ENCODE results near the gene CLK3. TPM values are rescaled to one million over a fixed set of nuclear protein-coding genes. Genes with fewer than 3 reads are reported as not detected.

The CLK3 gene
- polyA plus RNA-seq, 4 donors: 47.8 to 84.5 (median 67.0) TPM

DNA sequence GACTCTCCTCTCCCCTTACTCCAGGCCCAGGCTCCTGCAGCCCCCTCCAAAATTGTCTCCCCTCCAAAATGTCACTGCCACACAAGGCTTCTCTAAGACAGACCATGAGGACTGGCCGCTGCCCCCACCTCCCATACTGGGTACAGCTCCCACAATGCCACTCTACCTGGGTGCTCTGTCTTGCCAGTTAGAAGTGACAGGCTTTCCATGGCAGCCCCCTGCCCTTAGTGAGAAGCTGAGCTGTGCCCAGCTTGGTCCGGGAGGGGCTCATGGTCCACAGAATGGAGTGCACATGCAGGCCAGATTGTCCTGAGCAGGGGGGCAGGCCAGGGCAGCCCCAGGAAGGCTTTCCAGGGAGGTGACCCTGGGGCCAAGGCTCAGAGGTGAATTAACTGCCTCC is 3.0 kb upstream of the CLK3 start:
- no peaks in the 10 kb centered on the region for H3K27me3 ChIP-seq (ENCODE audit: control insufficient read depth in 3 of 3, insufficient read depth in 3 of 3, low read length in 3 of 3)
- H3K4me1 ChIP-seq (ENCODE audit: control insufficient read depth in 3 of 3, insufficient read depth in 2 of 3, low read depth in 1 of 3, low read length in 2 of 3): peaks cover 0 to 33% (median 6%) of the 10 kb centered on the region in 3 donors
- no peak for FAIRE-seq
- DNase-seq: no peak
- no peak overlapping the region for H3K4me3 ChIP-seq (ENCODE audit: low read depth in 1 of 3, low read length in 3 of 3)
- no peaks in the 10 kb centered on the region for H3K9me3 ChIP-seq (ENCODE audit: control insufficient read depth in 2 of 2, insufficient read depth in 1 of 2, low read depth in 1 of 2, low read length in 1 of 2)
- no peak overlapping the region for H3K27ac ChIP-seq (ENCODE audit: low read depth in 1 of 3, low read length in 2 of 3)
- 78 to 84% (median 79%) methylated on average over 2 of the region's 2 CpGs for WGBS, 3 donors
- H3K36me3 ChIP-seq (ENCODE audit: control insufficient read depth in 3 of 3, insufficient read depth in 2 of 3, low read depth in 1 of 3, low read length in 3 of 3): peaks cover 0 to 13% (median 0%) of the 10 kb centered on the region in 3 donors

DNA sequence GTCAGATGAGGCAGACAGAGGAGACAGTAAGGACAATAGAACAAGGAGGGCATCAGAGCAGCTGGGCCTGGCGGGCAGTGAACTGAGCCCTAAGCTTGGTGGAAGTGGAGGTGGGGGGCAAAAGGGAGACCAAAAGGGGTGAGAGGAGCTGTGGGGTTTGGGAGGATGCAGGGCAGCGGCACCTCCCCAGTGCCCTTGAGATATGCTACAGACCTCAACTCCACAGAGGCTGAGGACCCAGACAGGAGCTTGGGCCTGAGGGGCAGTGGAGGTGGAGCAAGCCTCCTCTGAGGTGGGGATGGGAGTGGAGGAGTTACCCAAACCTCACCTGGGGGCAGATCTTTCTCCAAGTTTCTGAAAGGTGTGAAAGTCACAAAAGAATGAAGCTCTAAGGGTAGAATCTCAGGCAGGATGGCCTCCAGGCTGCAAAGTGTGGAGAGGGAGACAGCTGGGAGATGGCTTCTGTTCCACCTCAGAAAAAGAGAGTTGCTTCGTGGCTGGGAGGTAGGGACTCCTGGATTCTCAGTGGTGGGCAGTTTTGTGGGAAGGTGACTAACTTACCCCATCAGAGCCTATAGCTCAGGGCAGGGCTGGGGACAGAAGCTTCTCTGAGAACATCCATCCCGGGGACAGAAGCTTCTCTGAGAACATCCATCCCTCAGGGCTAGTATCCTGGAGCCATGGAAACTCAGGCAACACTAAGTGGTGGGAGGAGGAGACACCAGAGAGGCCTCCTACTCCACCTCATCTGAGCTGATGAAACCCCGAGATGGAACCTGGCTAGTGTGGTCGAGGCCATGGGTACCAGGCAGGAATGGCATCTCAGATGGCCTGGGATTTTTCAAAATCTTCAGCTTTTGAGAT is 2.3 kb upstream of the CLK3 start:
- 49 to 62% (median 53%) methylated on average over 6 of the region's 6 CpGs for WGBS, 3 donors
- no peak overlapping the region for H3K27ac ChIP-seq (ENCODE audit: low read depth in 1 of 3, low read length in 2 of 3)
- H3K4me3 ChIP-seq (ENCODE audit: low read depth in 1 of 3, low read length in 3 of 3): no peak overlapping the region
- no peaks in the 10 kb centered on the region for H3K9me3 ChIP-seq (ENCODE audit: control insufficient read depth in 2 of 2, insufficient read depth in 1 of 2, low read depth in 1 of 2, low read length in 1 of 2)
- H3K4me1 ChIP-seq (ENCODE audit: control insufficient read depth in 3 of 3, insufficient read depth in 2 of 3, low read depth in 1 of 3, low read length in 2 of 3): peaks cover 0 to 40% (median 11%) of the 10 kb centered on the region in 3 donors
- DNase-seq (no peak), FAIRE-seq (no peak)
- no peaks in the 10 kb centered on the region for H3K27me3 ChIP-seq (ENCODE audit: control insufficient read depth in 3 of 3, insufficient read depth in 3 of 3, low read length in 3 of 3)
- H3K36me3 ChIP-seq (ENCODE audit: control insufficient read depth in 3 of 3, insufficient read depth in 2 of 3, low read depth in 1 of 3, low read length in 3 of 3): peaks cover 0 to 18% (median 0%) of the 10 kb centered on the region in 3 donors

DNA sequence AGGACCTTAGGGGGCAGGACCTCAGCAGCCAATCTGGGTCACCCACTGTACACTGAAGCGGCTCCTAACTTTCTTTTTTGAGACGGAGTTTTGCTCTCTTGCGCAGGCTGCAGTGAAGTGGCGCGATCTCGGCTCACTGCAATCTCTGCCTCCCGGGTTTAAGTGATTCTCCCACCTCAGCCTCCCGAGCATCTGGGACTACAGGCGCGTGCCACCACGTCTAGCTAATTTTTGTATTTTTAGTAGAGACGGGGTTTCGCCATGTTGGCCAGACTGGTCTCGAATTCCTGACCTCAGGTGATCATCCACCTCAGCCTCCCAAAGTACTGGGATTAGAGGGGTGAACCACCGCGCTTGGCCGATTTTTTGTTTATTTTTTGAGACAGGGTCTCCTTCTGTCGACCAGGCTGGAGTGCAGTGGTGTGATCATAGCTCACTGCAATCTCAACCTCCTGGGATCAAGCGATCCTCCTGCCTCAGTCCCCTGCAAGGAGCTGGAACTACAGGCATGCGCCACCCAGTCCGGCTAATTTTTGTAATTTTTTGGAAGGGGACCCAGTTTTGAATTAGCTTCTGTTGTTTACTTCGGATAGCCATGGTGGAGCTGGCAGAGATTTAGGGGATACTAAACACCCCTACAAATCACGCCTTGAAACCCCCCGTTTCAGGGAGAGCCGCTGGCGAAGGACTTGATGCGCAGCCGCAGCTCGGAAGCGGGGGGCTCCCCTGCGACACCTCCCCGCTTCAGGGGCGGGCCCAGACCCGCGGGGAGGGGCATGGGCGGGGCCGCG is 1.5 kb upstream of the CLK3 start:
- H3K36me3 ChIP-seq (ENCODE audit: control insufficient read depth in 3 of 3, insufficient read depth in 2 of 3, low read depth in 1 of 3, low read length in 3 of 3): peaks cover 0 to 22% (median under 1%) of the 10 kb centered on the region in 3 donors
- H3K27me3 ChIP-seq (ENCODE audit: control insufficient read depth in 3 of 3, insufficient read depth in 3 of 3, low read length in 3 of 3): no peaks in the 10 kb centered on the region
- H3K4me3 ChIP-seq (ENCODE audit: low read depth in 1 of 3, low read length in 3 of 3): peak overlapping the region in 2 of 3 donors; percentile 92 to 100
- FAIRE-seq (no peak), DNase-seq (no peak)
- peak overlapping the region in 2 of 3 donors; percentile 32 to 98 for H3K27ac ChIP-seq (ENCODE audit: low read depth in 1 of 3, low read length in 2 of 3)
- H3K9me3 ChIP-seq (ENCODE audit: control insufficient read depth in 2 of 2, insufficient read depth in 1 of 2, low read depth in 1 of 2, low read length in 1 of 2): no peaks in the 10 kb centered on the region
- WGBS, 3 donors: 24 to 35% (median 28%) methylated on average over 37 to 38 of the region's 38 CpGs
- peaks cover 0 to 40% (median 11%) of the 10 kb centered on the region in 3 donors for H3K4me1 ChIP-seq (ENCODE audit: control insufficient read depth in 3 of 3, insufficient read depth in 2 of 3, low read depth in 1 of 3, low read length in 2 of 3)

DNA sequence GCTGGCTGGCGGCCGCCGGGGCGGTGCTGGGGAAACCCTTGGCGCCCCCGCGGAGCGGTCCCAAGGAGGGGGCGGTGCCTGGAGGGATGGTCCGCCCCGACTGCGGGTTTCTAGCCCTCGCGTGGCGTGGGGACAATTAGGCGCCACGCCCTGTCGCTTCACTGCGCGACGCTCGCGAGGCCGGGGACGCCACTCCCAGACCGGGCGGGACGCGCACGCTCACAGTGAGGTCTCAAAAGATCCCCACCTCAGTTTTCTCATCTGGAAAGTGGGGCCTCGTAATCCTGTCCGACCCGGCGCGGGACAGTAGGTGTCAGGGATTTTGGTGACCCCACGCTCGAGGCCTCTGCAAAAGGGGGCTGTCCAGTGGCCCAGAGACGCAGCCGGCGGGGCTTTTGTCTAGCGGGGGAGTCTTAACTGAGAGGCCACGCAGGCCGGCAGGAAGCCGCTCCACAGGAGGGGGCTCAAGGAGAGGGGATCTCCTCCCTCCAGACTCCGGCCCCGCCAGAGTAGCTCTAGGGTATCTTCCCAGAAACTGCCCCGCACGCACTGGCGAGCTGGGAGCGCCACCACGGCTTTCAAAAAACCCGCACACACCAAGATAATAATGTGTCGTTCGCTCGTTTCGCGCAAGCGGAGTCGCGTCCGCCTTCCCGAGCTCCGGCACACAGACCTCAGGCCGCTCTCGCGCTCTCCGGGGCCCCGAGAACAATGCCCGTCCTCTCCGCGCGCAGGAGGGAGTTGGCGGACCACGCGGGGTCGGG is 710 bp upstream of the CLK3 start:
- peak overlapping the region; percentile 56 to 100 (median 92) for H3K4me3 ChIP-seq (ENCODE audit: low read depth in 1 of 3, low read length in 3 of 3)
- WGBS, 3 donors: 0% methylated on average over 72 to 76 of the region's 76 CpGs
- DNase-seq (peak; percentile 76 to 89), FAIRE-seq (no peak)
- H3K27me3 ChIP-seq (ENCODE audit: control insufficient read depth in 3 of 3, insufficient read depth in 3 of 3, low read length in 3 of 3): no peaks in the 10 kb centered on the region
- H3K27ac ChIP-seq (ENCODE audit: low read depth in 1 of 3, low read length in 2 of 3): peak overlapping the region; percentile 86 to 98 (median 96)
- H3K4me1 ChIP-seq (ENCODE audit: control insufficient read depth in 3 of 3, insufficient read depth in 2 of 3, low read depth in 1 of 3, low read length in 2 of 3): peaks cover 0 to 36% (median 11%) of the 10 kb centered on the region in 3 donors
- no peaks in the 10 kb centered on the region for H3K9me3 ChIP-seq (ENCODE audit: control insufficient read depth in 2 of 2, insufficient read depth in 1 of 2, low read depth in 1 of 2, low read length in 1 of 2)
- peaks cover under 1 to 25% (median 2%) of the 10 kb centered on the region in 3 donors for H3K36me3 ChIP-seq (ENCODE audit: control insufficient read depth in 3 of 3, insufficient read depth in 2 of 3, low read depth in 1 of 3, low read length in 3 of 3)

DNA sequence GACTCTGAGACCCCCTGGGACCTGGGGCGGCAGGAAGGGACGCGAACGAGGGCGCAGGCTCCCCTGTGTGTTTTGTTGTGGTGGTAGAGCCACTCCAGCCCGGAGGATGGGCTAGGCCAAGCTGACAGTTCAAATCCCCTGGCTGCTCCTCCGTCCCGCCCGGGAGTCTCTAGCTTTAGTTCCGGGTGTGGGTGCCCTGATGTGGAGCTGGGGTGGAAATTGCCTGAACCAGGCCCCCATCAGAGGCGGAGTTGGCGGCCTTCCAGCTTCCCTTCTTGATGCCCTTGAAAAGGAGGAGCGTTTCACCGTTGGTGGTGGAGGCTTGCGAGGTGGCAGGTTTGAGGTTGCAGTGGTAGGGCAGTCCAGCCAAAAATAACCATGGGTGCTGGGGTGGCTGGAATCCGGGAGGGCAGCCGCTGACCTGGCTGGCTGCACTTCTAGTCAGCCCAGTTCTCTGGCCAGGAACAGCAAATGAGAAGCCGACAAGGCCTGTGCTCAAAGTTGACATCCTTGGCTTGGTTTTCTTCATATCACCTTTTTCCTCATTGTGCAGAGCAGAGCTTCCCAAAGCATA is 817 bp downstream of the CLK3 start:
- WGBS, 3 donors: 0 to 2% (median 1%) methylated on average over 18 of the region's 18 CpGs
- Histone ChIP-seq H3K4me3 (ENCODE audit: low read depth in 1 of 3, low read length in 3 of 3) (peak overlapping the region; percentile 92 to 100 (median 93)), H3K9me3 (ENCODE audit: control insufficient read depth in 2 of 2, insufficient read depth in 1 of 2, low read depth in 1 of 2, low read length in 1 of 2) (no peaks in the 10 kb centered on the region), H3K27ac (ENCODE audit: low read depth in 1 of 3, low read length in 2 of 3) (peak overlapping the region; percentile 96 to 98 (median 97)), H3K36me3 (ENCODE audit: control insufficient read depth in 3 of 3, insufficient read depth in 2 of 3, low read depth in 1 of 3, low read length in 3 of 3) (peaks cover 5 to 41% (median 10%) of the 10 kb centered on the region in 3 donors), H3K27me3 (ENCODE audit: control insufficient read depth in 3 of 3, insufficient read depth in 3 of 3, low read length in 3 of 3) (no peaks in the 10 kb centered on the region), H3K4me1 (ENCODE audit: control insufficient read depth in 3 of 3, insufficient read depth in 2 of 3, low read depth in 1 of 3, low read length in 2 of 3) (peaks cover 0 to 26% (median 11%) of the 10 kb centered on the region in 3 donors)
- DNase-seq: peak; percentile 81 to 87
- FAIRE-seq: no peak

- Histone ChIP-seq H3K36me3 (ENCODE audit: control insufficient read depth in 3 of 3, insufficient read depth in 2 of 3, low read depth in 1 of 3, low read length in 3 of 3) (peaks cover 9 to 46% (median 12%) of the 10 kb centered on the region in 3 donors), H3K9me3 (ENCODE audit: control insufficient read depth in 2 of 2, insufficient read depth in 1 of 2, low read depth in 1 of 2, low read length in 1 of 2) (no peaks in the 10 kb centered on the region), H3K4me1 (ENCODE audit: control insufficient read depth in 3 of 3, insufficient read depth in 2 of 3, low read depth in 1 of 3, low read length in 2 of 3) (peaks cover 0 to 26% (median 11%) of the 10 kb centered on the region in 3 donors), H3K27ac (ENCODE audit: low read depth in 1 of 3, low read length in 2 of 3) (no peak overlapping the region), H3K27me3 (ENCODE audit: control insufficient read depth in 3 of 3, insufficient read depth in 3 of 3, low read length in 3 of 3) (no peaks in the 10 kb centered on the region), H3K4me3 (ENCODE audit: low read depth in 1 of 3, low read length in 3 of 3) (peak overlapping the region in 2 of 3 donors; percentile 92 to 100)
- FAIRE-seq (no peak), DNase-seq (no peak)
Observed at GRCh38 chr15:74616996-74617395, 1.4 kb downstream of the CLK3 start.

DNA sequence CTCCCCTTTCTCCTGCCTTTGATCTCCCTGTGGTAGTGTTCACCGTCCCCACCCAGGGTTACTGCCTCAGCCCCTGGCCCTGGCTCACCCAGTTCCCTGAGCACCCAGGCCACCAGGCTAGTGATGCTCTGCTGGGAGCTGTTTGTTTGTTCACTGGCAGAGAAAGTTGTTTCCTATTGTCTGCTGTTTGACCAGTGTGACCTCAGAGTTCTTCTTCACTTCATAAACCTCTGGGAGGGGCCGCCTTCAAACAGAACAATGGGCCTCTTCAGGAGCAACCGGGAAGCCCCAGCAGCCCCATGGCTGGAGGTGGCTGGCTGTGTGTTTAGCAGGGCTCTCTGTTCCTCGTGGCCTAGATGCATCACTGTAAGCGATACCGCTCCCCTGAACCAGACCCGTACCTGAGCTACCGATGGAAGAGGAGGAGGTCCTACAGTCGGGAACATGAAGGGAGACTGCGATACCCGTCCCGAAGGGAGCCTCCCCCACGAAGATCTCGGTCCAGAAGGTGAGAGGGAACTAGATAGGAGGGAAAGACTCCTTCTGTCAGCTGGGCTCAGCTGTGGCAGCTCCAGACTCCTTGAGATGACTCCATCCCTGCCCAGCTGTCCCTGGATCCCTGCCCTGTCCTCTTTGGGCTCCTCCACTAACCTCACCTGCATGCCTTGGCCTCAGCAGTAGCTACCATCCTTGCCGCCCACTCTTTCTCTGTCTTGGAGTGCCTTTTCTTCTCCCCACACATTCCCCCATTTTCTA is 3.4 kb downstream of the CLK3 start:
- Histone ChIP-seq H3K4me1 (ENCODE audit: control insufficient read depth in 3 of 3, insufficient read depth in 2 of 3, low read depth in 1 of 3, low read length in 2 of 3) (peaks cover 0 to 26% (median 11%) of the 10 kb centered on the region in 3 donors), H3K9me3 (ENCODE audit: control insufficient read depth in 2 of 2, insufficient read depth in 1 of 2, low read depth in 1 of 2, low read length in 1 of 2) (no peaks in the 10 kb centered on the region), H3K27me3 (ENCODE audit: control insufficient read depth in 3 of 3, insufficient read depth in 3 of 3, low read length in 3 of 3) (no peaks in the 10 kb centered on the region), H3K4me3 (ENCODE audit: low read depth in 1 of 3, low read length in 3 of 3) (no peak overlapping the region), H3K36me3 (ENCODE audit: control insufficient read depth in 3 of 3, insufficient read depth in 2 of 3, low read depth in 1 of 3, low read length in 3 of 3) (peaks cover 22 to 66% (median 22%) of the 10 kb centered on the region in 3 donors), H3K27ac (ENCODE audit: low read depth in 1 of 3, low read length in 2 of 3) (no peak overlapping the region)
- 79 to 83% (median 81%) methylated on average over 15 of the region's 15 CpGs for WGBS, 3 donors
- no peak for FAIRE-seq
- no peak for DNase-seq

Measured in small intestine (tissue), 7 donors.